ENCODE results near the gene COX20. TPM values are rescaled to one million over a fixed set of nuclear protein-coding genes. Genes with fewer than 3 reads are reported as not detected.
"Not testable (repeated sequence)": the region's sequence is repeated elsewhere in the genome, so short reads cannot be mapped to it uniquely, and the experiment has no call there.

Gene COX20
- total RNA-seq, 1 donor from 2014 or later, result 70.5 TPM

DNA sequence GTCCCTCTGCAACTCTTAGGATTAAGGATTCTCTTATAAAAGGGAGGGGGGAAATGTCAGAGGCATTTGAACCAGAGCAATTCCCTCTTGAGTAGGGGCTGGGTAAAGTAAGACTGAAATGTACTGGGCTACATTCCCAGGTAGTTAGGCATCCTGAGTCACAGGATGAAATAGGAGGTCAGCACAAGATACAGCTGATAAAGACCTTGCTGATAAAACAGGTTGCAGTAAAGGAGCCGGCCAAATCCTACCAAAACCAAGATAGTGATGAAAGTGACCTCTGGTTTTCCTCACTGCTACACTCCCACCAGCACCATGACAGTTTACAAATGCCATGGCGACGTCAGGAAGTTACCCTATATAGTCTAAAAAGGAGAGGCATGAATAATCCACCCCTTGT, 14.3 kb upstream of the COX20 start:
- FAIRE-seq (no peak), DNase-seq (ENCODE audit: low spot score in 2 of 2) (no peak)

DNA sequence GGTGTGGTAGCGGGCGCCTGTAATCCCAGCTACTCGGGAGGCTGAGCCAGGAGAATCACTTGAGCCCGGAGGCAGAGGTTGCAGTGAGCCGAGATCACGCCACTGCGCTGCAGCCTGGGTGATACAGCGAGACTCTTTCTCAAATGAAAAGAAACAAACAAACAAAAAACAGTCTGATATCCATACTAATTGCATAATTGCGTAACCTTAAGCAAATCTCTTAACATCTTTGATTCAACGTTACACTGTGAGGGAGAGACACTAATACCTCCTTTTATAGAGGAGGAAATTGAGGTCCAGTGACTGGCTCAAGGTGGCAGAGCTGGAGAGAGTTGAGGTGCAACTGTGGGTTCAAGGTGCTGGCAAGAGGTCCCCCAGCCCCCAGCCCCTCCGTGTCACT, 12.6 kb upstream of the COX20 start:
- FAIRE-seq (no peak), DNase-seq (ENCODE audit: low spot score in 2 of 2) (no peak)

DNA sequence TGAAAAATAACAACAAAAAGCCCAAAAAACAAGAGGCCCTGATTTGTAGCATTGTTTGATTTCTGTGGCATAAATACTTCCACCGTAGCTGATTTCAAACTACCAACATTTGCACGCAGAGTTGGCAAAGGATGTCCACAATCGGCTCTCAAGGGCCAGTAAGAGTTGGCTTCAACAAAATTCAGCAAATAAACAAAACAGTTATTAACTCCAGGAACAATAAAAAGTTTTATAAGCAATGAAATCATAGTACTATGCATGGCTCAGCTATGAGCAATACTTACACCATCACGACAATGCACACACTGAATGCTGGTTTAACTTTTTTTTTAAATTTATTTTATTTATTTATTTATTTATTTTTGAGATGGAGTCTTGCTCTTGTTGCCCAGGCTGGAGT, 8.7 kb upstream of the COX20 start:
- FAIRE-seq, result no peak
- DNase-seq (ENCODE audit: low spot score in 2 of 2), result no peak

GRCh38 chr1:244830639-244831038, 4.8 kb upstream of the COX20 start:
- FAIRE-seq (peak; percentile 37), DNase-seq (ENCODE audit: low spot score in 2 of 2) (no peak)

- not testable (repeated sequence) for FAIRE-seq; DNase-seq (ENCODE audit: low spot score in 2 of 2)
Observed at GRCh38 chr1:244833260-244833659, 2.2 kb upstream of the COX20 start.

GRCh38 chr1:244833734-244834542, 1.5 kb upstream of the COX20 start:
- DNase-seq (ENCODE audit: low spot score in 2 of 2), result peak; percentile 44 to 52
- no peak for FAIRE-seq

DNA sequence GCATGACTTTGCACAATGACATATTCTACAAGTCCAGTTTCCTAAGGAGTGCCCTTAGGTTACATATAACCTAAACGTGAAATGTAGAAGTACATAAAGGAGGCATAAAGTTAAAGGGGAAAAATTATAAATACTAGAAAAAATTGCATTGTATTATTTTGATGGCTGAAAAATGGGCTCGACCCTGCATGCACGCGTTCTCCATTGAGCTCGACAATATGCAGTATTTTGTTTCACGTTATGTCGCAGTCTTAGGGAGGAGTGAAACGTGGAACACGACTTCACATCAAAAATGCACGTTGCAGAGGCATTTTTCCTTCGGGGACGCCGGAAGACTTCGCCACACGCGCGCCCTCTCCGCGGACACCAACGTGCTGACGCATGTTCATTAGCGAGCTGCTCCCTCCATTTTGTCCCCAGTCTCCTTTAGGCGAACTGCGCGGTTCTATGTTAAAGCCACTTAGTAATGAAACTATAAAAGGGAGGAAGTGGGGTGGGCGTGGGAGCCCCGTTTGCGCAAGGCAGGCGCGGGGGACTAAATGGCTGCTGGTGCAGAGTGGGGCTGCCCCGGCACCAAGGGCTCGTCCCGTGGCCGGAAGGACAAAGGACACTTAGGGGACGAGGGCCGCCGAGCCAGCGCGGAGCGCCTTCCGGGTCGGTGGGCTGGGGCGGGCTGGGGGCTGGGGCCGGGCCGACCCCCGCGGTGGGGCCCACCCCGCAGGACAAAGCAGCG, 749 bp upstream of the COX20 start:
- no peak for FAIRE-seq
- peak in 1 of 2 donors; percentile 53 for DNase-seq (ENCODE audit: low spot score in 2 of 2)

DNA sequence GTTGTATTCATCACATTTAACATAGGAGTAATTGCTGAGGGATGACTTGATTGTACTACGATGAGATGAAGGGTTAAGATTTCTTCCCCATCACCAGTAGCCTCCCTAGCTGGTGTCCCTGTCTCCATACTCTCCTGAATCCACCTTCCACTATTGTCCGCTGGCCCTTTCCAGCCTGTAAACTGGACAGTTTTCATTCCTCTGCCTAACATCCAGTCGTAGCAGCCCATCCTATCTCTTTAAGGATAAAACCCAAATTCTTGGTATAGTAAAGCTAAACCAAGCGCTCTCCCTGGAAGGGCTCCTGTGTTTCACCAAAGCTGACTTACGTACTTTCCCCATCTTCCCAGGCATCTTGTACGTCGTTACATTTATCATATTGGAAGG, 670 bp downstream of the COX20 start:
- peak; percentile 18 to 34 for DNase-seq (ENCODE audit: low spot score in 2 of 2)
- no peak for FAIRE-seq

- DNase-seq (ENCODE audit: low spot score in 2 of 2) (no peak), FAIRE-seq (no peak)
Observed at GRCh38 chr1:244836584-244836983, 1.1 kb downstream of the COX20 start.

DNA sequence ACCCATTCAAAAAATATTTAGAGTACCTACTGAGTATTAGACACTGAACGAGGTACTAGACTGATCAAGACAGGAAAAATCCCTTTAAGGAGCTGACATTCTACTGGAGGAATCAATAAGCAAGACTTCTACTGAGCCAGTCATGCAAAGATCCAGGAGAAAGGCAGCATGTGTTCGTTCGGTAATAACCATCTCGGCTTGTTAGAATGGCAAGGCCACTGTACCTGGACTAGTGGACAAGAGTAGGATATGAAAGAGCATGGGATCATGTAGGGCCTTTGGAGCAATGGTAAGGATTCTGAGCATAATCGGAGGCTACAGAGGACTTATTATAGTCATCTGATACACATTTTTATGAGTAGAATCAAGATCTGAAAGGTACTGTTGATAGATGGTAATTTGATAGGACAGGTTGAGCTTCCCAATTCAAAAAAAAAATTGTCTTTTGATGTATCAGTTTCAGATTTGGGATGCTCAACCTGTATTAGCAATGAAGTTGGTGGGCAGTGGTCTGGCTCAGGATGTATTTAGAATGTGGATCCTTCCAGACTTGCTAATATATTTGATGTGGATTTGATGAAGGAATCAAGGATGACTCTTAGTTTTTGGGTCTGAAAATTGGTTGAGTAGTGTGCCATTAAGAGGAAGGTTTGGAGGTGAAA, 2.3 kb downstream of the COX20 start:
- DNase-seq (ENCODE audit: low spot score in 2 of 2) (no peak), FAIRE-seq (no peak)

- no peak for DNase-seq (ENCODE audit: low spot score in 2 of 2)
- FAIRE-seq, result no peak
Observed at GRCh38 chr1:244839656-244840055, 4.2 kb downstream of the COX20 start.

- FAIRE-seq (no peak), DNase-seq (ENCODE audit: low spot score in 2 of 2) (no peak)
Observed at GRCh38 chr1:244840219-244840794, 4.8 kb downstream of the COX20 start.

DNA sequence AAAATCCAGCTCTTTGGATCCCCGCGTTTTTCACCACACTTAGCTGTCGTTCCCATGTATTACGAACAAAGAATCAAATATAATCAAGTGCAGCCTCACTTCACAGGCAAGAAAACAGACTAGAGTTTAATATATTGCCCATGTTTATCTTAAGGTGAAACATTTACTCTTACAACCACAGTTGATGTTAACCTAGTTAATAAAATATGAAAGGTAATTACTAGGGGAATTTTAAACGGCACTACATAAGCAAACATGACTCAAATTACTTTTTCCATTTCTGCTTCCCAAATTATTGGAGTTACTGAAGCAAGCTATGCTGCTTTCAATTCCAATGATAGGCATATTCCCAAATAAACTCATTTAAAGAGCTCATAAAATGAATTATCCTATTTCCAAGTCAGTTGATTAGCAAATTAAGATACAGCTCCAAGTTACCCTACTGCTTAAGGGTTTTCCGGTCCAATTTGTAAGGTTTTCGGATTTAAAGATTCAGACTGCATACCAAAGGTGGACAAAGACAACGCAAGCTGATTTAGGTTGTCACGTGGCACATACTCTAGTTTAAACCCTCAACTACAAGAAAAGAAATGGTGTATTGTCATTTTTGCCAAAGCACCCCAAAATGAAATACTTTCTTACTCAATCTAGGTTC, 5.9 kb downstream of the COX20 start:
- FAIRE-seq (no peak), DNase-seq (ENCODE audit: low spot score in 2 of 2) (no peak)

- no peak for FAIRE-seq
- no peak for DNase-seq (ENCODE audit: low spot score in 2 of 2)
Observed at GRCh38 chr1:244843148-244843978, 7.9 kb downstream of the COX20 start.

DNA sequence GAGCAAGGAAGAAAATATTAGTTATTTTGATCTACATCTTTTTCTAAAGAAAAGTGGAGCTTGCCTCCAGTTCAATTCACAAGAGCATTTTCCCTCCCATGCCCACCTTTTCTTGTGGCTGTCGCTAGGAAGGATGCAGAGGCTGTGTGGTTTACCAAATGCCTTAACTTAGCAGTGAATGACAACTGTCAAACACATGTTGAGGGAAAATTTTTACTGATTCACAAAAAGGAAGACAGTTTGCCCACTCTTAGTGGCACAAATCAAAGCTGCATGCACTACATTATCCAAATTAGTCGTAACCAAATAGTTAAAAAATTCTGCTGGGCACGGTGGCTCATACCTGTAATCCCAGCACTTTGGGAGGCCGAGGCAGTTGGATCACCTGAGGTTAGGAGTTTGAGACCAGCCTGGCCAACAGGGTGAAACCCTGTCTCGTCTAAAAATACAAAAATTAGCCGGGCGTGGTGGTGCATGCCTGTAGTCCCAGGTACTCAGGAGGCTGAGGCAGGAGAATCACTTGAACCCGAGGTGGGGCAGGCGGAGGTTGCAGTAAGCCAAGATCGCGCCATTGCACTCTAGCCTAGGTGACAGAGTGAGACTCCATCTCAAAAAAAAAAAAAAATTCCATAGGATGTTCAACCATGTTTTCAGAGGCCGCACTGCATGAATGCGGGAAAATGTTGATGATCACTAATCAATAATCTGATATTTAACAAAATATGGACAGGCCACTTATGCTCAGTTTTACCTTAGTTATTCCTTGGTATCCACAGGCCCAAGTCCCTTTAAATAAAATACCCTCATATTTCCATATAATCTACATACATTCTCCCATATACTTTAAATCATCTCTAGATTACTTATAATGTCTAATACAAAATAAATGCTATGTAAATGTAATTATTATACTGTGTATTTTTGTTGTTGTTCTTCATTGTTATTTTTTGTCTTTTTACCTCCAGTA, 9.0 kb downstream of the COX20 start:
- FAIRE-seq (no peak), DNase-seq (ENCODE audit: low spot score in 2 of 2) (no peak)

- no peak for DNase-seq (ENCODE audit: low spot score in 2 of 2)
Observed at GRCh38 chr1:244846653-244847052, 11.2 kb downstream of the COX20 start.

DNA sequence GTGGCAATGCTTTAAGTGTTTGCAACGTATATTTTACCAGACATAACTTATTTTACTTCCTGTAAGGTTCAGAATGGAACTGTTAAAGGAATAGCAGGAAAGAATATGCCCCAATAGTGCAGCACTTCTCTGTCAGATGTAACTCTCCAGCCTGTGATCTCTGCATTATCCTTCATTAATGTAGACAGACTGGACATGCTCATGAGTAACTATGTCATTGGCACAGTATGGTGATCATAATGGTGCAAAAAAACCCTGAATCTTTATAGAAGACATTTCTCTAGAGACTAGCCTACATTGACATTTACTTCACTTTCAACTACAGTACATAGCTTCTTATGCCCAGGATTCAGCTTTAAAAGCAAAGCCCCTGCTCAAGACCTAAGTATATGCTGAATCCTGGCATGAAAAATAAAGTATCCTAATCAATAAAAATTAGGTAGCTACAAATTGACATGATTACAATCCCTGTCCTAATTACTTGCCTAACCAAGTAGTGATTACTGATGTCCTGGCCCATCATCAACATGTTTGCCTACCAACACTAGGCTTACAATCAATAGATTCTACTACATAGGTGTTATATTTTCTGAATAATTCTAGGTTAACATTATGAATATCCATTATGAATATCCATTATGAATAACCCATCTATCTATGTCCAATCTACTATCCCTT, 13.9 kb downstream of the COX20 start:
- no peak for DNase-seq (ENCODE audit: low spot score in 2 of 2)
- FAIRE-seq, result no peak

More at GRCh38 chr1:244846653-244847052, 11.2 kb downstream of the COX20 start:
- FAIRE-seq, result no peak

All from frontal cortex (tissue), 4 donors.